Hematopoietic multipotent progenitor cell treated with erythropoietin and hydrocortisone succinate and interleukin-3 and kit ligand, for 8 days (in vitro differentiated cells): ENCODE measurements around the gene TMC5.

ENCODE experiments used
- DNase-seq: peaks from one replicate; pipeline ENCODE4 v3.0.0-alpha.2; 2015

Gene TMC5

DNA sequence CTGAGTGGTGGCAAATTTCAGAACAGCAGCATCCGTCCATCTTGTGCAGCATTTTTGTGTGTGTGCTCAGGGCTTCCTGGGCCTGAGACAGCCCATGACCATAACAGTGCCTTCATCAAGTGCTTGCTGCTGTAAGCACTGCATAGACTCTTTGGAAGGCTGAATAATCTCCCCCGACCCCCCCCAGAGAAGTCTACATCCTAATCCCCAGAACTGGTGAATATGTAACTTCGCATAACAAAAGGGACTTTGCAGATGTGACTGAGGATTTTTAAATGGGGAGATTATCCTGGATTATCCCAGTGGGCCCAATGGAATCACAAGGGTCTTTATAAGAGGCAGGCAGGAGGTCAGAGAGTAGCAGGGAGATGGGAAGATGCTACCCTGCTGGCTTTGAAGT lies 50.6 kb downstream of the TMC5 start:
- DNase-seq = no peak

DNA sequence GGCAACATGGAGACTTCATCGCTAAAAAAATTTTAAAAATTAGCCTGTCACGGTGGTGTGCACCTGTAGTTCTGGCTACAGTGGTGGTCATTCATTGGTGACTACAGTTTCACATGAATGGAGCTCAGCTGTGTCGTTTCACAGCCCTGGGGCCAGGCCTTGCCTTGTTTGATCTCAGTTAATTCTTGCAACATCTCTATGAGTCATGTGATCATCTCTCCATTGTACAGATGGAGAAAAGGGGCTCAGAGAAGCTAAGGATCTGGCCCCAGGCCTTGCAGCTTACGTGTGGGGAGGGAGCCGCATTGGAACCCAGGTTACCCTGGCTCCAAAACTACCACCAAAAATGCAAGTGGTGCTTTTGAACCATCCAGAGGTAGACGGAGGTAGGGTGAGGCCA lies 54.8 kb downstream of the TMC5 start:
- no peak for DNase-seq

DNA sequence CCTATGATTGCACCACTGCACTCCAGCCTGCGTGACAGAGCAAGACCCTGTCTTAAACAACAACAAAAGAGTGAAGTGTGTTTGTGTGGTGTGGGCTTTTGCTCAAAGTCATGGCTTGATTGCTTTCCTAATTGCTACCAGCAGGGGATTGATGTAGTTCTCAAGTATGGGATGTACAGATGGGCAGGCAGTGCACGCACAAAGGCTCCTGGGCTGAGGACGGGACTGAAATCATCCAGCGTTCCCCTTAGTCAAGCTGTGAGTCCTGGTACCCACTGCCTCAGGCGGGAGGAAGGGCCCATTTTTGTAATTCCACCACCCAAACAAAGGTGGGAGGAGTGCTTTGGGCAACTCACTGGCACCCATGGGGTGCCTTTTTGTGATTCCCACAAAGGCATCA lies 56.9 kb downstream of the TMC5 start:
- DNase-seq = no peak

DNA sequence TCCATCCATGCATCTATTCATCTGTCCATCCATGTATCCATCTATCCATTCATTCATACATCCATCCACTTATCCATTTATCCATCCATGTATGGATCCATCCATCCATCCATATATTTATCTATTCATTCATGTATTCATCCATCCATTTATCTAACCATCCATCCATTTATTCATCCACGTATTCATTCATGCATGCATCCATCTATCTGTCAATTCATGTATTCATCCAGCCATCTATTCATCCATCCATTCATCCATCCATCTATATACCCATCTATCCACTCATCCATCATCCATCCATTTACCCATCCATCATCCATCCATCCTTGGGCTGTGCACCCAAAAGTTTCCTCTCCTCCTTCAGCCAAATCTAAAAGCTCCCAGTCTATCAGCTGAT lies 60.8 kb downstream of the TMC5 start:
- no peak for DNase-seq

DNA sequence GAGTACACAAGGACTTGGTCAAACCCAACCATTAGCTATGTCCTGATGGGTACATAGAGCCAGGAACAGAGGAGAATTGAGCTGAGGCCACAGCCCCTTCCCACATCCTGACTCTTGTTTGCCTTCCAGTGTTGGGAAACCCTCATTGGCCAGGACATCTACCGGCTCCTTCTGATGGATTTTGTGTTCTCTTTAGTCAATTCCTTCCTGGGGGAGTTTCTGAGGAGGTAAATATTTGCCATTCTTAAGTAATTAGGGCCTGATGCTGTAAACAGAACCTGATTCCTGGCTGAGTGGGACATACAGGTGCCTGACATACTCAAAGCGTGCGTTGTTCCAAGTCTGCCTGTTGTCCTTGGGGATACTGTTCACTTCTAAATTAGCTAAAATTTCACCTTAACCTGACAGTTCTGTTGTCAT lies 61.6 kb downstream of the TMC5 start:
- no peak for DNase-seq

DNA sequence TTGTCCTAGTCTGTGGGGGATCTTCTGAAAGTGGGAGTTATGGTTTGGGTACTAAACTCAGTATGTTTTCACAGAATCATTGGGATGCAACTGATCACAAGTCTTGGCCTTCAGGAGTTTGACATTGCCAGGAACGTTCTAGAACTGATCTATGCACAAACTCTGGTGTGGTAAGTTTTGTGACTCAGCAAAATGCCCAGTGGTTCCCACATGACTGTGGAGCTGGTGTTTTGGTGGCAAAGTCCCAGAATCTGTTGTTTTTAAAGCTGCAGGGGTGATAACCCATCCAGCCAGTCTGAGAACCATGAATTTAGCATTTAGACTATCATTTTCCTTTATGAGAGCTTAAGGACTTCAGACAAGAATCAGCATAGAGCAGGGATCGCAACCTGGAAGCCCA lies 63.6 kb downstream of the TMC5 start:
- DNase-seq = peak; percentile 79

DNA sequence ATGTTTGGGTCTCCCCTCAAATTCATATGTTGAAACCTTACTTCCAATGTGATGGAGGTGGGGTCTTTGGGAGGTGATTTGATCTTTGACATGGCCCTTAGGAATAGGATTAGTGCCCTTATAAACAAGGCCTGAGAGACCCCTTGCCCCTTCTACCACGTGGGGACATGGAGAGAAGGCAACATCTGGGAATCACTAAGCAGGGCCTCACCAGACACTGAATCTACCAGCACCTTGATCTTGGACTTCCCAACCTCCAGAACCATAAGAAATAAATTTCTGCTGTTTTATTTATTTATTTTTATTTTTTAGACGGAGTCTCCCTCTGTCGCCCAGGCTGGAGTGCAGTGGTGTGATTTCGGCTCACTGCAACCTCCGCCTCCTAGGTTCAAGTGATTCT lies 64.1 kb downstream of the TMC5 start:
- no peak for DNase-seq

DNA sequence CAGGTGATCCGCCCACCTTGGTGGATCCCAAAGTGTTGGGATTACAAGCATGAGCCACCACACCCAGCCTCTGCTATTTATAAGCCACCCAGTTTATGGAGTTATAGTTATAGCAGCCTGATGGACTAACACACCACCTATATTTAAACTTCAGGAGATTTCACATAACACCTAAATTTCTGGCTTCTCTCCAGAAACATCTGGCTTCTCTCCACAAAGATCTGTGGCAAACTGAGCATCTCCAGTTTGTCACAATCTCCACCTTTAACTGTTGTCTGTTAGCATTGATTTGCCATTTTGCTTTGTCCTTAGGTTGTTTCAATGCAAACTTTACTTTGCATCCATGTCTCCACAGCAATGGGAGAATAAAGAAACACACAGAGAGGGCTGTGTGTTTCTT lies 64.6 kb downstream of the TMC5 start:
- peak; percentile 42 for DNase-seq

DNA sequence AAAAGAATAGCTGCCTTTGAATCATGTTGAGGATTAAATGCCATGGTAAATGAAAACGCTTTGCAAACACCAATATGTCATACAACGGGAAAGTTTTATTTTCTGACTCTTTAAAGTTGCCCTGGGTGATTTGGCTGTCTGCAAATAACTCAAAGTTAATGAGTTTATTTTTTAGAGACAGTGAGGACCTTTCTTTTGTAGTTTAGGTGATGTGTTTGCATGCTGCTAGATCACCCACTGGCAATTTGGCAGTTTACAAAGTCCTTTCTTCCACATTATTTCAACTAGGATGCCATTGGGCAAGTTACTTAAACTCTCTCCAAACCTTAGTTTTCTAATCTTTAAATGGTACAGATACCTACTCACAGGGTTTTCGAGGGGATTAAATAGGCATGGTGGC lies 66.4 kb downstream of the TMC5 start:
- no peak for DNase-seq

DNA sequence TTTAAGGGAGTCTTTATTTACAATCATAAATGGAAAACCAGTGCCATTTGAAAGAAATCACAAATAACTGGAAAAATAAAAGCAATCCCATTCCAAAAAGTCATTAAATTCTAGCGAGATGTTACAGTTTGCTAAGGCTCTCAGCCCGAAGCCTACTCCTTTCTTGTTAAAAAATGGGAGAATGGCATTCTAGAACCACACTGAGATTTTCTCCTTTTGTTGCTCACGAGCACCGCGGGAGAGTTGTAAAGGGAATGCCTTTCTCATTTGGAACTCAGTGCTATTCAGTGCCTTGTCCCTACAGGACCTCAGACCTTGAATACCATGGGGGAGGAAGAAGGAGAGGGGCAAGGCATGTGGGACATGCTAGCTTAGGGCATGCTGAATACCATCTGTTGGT lies 67.9 kb downstream of the TMC5 start:
- DNase-seq = no peak

DNA sequence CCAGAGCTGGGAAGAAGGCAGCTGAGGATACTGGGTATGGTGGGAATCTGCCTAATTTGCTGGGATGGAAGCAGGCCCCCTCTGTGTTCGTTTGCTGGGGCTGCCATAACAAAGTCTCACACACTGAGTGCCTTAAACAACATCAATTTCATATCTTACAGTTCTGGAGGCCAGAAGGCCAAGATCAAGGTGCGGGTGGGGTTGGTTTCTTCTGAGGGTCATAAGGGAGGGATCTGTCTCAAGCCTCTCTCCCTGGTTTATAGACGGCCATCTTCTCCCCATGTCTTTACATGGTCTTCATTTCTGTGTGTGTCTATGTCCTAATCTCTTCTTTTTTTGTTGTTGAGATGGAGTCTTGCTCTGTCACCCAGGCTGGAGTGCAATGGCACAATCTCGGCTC lies 68.4 kb downstream of the TMC5 start:
- DNase-seq = peak; percentile 37

DNA sequence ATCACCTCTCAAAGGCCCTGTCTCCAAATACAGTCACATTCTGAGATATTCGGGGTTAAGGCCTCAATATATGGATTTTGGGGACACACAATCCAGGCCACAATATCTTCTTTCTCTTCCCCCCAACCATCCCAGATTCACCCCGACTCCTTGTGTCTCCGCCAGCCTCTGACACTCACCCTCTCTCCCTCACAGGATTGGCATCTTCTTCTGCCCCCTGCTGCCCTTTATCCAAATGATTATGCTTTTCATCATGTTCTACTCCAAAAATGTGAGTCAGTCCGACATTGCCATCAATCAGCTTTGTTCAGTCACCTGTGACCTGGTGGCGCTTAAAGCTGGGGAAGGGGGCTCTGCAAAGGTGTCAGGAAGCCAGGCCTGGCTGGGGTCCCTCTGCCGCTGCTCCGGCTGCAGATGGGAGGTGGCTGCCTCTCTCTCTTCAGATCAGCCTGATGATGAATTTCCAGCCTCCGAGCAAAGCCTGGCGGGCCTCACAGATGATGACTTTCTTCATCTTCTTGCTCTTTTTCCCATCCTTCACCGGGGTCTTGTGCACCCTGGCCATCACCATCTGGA lies 69.2 kb downstream of the TMC5 start:
- peak; percentile 66 for DNase-seq

DNA sequence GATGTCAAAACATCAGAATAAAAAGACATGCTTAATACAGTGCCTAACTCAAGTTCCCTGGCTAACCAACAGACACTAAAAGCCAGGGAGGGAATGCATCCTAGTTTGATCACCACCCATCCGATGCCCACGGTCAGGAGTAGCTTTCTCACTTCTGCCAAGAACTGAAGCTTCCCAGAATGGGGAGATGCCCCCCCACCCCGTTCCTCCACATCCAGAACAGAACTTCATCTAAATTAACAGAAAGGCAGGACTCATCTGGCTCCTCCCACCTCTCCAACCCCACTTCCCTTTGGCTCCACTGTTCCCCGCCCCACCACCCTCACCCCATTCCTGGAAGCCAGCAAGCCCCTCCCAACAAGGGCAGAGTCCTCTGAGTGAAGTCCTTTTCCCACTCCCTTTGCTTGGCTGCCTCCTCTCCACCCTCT lies 70.5 kb downstream of the TMC5 start:
- DNase-seq = peak; percentile 87

DNA sequence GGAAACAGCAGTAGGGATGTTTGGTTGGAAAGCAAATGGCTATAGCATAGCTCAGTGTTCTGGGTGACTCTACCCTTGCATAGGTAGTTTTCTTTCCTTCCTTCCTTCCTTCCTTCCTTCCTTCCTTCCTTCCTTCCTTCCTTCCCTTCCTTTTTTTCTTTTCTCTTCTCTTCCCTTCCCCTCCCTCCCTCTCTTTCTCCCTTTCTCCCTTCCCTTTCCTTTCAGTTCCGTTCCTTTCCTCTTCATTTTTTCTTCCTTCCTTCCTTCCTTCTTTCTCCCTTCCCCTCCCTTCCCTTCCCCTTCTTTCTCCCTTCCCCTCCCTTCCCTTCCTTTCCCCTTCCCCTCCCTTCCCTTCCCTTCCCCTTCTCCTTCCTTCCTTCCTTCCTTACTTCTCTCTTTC lies 72.9 kb downstream of the TMC5 start:
- no peak for DNase-seq

DNA sequence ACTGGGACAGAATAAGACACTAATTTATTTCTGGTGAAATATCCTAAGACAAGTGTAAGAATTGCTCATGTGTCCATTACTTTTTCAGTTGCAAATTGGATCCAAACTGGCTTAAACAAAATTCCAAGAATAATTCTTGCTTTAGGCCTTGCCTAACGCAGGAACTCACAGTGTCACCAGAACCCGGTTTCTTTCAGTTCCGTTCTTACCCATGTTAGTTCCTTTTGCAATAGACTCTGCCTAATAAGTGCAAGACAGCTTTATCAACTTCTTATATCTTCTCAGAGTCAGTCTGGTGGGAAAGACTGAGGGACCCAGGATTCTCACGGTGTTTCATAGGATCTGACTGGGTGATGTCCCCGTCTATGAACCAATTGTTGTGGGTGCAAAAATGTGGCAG lies 79.5 kb downstream of the TMC5 start:
- DNase-seq = no peak

DNA sequence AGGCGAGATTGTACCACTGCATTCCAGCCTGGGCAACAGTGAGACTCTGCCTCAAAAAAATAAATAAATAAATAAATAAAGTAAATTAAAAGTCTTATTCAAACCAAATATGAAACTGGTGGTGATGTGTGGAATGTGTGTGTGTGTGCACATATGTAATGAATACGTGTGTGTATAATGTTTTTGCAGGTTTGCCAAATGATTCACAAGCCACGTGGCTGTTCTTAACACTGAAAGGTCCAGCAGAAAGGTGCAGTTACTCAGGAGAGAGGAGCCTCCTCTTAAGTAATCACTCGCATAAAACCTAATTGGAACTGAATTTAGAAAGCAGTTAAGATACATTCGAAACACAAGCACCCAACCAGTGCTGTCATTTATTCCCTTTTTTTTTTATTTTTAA lies 81.3 kb downstream of the TMC5 start:
- no peak for DNase-seq

DNA sequence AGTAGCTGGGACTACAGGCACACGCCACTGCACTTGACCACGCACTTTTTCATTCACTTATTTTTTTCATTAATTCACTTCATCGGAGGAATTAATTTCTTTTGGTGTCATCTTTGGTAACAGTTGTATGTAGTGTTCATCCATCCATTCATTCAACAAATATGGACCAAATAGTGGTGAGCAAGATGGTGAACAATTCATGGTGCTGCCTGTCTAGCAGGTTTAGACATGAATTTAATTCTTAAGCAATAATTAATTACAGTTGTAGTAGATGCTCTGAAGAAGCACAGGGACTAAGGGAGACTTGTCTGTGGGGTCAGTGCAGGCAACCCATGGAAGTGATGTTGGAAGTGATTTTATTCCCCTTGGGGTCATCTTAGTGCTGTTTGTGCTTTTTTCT lies 81.8 kb downstream of the TMC5 start:
- DNase-seq = no peak

DNA sequence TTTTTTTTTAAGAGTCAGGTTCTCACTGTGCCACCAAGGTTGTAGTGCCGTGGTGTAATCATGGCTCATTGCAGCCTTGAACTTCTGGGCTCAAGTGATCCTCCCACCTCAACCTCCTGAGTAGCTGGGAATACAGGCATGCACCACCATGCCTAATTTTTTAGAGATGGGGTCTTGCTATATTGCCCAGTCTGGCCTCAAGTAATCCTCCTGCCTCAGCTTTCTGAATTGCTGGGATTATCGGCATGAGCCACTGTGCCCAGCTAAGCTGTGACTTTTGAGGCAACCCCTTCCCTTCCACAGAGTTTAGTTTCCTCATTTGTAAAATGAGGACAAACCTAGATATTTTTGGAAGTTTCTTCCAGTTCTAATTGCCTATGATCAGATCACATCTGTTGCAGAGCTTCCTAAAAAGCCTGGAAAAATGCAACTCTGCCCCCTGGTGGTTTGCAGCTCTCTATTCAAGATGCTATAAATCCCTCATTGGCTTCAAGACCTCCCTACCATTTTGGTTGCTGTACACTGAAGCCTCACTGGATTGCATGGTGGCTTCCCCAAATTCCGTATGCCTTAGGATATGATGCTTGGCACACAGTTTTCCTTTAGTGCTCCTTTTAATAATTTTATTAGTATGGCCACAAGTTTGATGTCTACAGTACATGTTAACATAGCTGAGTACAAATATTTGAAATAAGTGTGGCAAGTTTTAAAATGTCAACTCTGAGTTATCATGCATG lies 84.9 kb downstream of the TMC5 start:
- DNase-seq = peak; percentile 88

DNA sequence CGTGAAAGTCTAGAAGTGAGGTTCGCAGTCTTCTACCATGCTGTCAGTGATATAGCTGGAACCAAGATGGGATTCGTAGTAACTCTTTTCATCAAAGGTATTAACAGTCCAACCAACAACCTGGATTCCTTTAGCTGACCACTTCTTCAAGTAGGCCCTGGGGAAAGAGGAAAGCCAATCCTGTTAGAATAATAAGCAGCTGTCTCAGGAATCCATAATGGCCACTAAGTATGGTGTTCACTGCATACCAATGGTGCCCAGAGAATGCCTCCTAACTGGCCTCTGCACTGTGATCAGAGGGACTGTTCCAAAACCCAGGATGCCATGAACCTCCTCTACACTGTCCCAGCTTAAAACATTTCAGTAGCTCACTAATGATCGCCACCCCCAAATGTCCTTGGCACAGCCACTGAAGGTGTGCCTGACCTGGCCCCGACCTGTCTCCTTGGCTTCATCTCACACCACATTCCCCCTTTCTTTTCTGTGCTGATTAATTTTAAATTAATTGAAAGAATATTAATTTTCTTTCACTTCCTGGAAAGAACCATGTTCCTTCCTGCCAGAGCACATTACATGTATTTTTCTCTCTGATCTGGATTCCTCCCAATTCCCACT lies 85.9 kb downstream of the TMC5 start:
- DNase-seq = no peak

DNA sequence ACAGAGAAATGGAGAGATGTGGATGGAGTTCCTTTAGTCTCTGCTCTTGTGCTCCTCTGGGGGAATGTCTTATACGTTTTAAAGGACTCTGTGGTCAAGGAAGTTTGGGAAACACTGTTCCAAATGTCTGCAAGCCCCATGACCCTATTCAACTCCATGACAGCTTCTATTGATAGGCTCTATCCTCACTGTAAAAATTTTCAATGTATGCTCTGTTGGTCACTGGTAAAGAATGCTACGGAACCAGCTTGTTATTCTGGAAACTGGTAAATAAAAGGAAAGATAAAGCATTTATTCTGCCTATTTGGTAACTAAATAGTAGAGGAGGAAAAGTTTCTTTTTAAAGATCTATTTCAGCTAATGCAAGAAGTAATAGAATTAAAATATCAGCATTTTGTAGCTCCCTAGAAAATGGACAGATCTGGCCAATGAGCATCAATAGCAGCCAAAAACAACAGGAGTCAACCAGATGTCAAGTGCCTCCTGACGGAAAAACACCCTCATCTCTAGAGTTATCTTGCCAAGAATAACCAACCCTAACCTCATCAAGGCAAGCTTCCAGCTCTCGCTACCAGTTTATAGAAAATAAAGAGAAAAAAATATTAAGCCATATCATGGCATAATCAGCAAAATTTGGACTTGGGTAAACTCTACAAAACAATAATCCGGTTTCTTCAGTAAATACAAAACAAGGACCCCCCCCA lies 88.1 kb downstream of the TMC5 start:
- peak; percentile 1 for DNase-seq

DNA sequence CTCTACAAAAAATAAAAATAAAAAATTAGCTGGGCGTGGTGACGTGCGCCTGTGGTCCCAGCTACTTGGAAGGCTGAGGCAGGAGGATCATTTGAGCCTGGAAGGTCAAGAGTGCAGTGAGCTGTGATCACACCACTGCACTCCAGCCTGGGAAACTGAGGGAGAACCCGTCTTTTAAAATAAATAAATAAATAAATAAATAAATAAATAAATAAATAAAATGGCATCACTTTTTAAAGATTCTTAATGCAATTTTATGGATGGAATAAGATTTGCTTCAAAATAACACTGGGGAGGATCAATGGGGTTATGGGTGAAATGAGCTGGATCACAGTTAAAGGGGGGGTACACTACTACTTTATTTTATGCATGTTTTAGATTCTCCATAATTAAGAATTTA lies 89.3 kb downstream of the TMC5 start:
- DNase-seq = no peak

DNA sequence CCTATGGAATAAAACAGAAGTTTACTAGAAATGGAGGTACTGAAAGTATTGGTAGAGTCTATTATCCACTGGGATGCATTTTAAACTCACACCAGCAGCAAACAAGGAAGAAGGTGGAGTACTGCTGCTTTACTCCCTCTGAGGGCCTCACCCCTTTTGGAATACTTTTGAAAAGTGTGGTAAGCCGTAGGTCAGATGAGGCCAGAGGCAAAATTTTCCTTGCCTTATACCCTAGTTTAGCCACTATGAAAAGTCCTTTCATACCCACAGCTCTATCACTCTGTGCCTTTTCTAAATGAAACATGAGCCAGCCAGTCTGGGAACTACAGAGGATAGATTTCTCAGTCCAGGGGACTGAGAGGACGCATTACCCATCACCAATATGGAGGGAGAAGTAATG lies 90.2 kb downstream of the TMC5 start:
- DNase-seq = no peak

DNA sequence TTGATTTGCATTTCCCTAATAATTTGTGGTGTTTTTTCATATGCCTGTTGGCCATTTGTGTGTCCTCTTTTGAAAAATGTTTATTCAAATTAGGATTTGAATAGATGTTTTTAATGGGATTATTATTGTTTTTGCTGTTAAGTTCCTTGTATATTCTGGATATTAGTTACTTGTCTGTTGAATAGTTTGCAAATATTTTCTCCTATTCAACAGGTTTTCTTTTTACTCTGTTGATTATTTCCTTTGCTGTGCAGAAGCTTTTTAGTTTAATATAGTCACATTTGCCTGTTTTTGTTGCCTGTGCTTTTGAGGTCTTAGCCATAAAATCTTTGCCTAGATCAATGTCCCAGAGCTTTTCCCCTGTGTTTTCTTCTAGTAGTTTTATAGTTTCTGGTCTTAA lies 94.6 kb downstream of the TMC5 start:
- DNase-seq = no peak
